ENCODE data around the gene LRRC14B.
A peak's percentile ranks its signal among the peaks of the same experiment; 100 is the strongest.

LRRC14B gene

DNA sequence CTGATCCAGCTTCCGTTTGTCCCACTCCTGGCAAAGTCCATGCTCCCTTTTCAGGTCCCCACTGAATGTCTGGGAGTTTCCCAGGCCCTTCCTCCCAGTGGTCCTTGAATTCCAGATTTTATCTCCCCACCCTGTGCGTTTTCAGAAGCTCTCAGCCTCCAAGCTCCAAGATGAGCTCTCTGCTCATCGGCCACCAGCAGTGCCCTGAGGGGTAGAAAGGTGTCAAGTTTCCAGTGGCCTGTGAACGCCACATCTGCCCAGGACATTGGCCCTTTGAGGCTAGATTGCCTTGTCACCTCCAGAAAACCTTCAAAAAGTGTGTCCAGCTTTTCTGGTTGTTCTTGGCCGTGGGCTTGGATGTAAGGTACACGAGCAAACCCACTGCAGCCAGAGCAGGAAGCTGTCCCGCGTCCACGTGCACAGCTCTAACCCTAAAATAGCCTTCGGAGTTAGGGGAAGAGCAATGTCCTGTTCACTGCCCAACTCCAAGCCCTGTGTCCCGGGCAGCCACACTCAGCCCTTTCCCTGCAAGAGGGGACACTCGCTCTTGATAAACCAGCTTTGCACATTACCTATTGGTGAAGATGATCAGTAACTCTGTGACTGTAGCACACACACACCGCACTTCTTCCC lies 10.9 kb upstream of the LRRC14B start:
- H3K36me3 ChIP-seq (ENCODE audit: control insufficient read depth in 2 of 2, insufficient read depth in 1 of 2, low read length in 2 of 2): no peaks in the 10 kb centered on the region
- H3K4me3 ChIP-seq (ENCODE audit: low read depth, low read length): no peak overlapping the region
- no peak overlapping the region for H3K27ac ChIP-seq (ENCODE audit: extremely low read depth, low read depth, low read length)
- ChIA-PET POLR2A (interaction anchor here (0.5 to 1.2 kb wide), 3 partner anchors 8 to 40 kb away, joined by 3 to 6 read pairs (median 3); no protein-coding TSS in a partner anchor), CTCF (interaction anchor here (1.0 to 1.3 kb wide), 2 partner anchors 8 to 38 kb away, joined by 3 to 5 read pairs; partner anchors contain the start of genes CCDC127 and SDHA)
- no peak for TF ChIP-seq ZNF529 (tag by site-specific recombination; IDR thresholded peaks at IDR 0.05; ENCODE audit: insufficient replicate concordance)
- TF ChIP-seq, protein P1, sequence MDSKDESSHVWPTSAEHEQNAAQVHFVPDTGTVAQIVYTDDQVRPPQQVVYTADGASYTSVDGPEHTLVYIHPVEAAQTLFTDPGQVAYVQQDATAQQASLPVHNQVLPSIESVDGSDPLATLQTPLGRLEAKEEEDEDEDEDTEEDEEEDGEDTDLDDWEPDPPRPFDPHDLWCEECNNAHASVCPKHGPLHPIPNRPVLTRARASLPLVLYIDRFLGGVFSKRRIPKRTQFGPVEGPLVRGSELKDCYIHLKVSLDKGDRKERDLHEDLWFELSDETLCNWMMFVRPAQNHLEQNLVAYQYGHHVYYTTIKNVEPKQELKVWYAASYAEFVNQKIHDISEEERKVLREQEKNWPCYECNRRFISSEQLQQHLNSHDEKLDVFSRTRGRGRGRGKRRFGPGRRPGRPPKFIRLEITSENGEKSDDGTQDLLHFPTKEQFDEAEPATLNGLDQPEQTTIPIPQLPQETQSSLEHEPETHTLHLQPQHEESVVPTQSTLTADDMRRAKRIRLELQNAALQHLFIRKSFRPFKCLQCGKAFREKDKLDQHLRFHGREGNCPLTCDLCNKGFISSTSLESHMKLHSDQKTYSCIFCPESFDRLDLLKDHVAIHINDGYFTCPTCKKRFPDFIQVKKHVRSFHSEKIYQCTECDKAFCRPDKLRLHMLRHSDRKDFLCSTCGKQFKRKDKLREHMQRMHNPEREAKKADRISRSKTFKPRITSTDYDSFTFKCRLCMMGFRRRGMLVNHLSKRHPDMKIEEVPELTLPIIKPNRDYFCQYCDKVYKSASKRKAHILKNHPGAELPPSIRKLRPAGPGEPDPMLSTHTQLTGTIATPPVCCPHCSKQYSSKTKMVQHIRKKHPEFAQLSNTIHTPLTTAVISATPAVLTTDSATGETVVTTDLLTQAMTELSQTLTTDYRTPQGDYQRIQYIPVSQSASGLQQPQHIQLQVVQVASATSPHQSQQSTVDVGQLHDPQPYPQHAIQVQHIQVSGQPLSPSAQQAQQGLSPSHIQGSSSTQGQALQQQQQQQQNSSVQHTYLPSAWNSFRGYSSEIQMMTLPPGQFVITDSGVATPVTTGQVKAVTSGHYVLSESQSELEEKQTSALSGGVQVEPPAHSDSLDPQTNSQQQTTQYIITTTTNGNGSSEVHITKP (tag by site-specific recombination; IDR thresholded peaks at IDR 0.05): peak; percentile 84
- TF ChIP-seq GLIS1 (tag by site-specific recombination; IDR thresholded peaks at IDR 0.05): peak; percentile 35; the same call in 1 of the 2 replicates
- H3K4me1 ChIP-seq (ENCODE audit: control insufficient read depth, insufficient read depth, low read length): peaks cover 5% of the 10 kb centered on the region
- H3K9me3 ChIP-seq (ENCODE audit: control insufficient read depth, insufficient read depth, low read depth, low read length): no peaks in the 10 kb centered on the region

DNA sequence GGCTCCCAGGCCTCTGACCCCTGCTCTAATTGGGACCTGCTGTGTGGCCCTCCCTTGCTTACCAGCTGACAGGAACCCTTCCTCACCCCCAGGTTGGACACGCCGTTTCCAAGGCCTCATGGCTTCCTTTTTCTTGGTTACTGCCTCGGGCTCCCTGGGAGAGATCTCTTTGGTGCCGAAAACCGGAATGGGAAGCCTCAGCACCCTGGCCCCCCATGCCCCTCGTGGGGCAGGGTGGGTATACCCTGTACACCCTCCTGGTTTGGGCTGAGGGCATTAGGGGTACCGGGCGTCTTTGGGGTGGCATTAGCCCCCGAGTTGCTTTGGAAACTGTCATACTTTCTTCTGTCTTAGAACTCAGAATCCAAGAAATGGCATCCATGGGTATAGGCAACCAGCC lies 10.1 kb upstream of the LRRC14B start:
- ChIA-PET CTCF (interaction anchor here (1.3 kb wide), 1 partner anchor 37 kb away, joined by 3 read pairs; the partner anchor contains the start of genes CCDC127 and SDHA), POLR2A (interaction anchor here (1.2 kb wide), 1 partner anchor 7 kb away, joined by 3 read pairs; no protein-coding TSS in a partner anchor)
- Histone ChIP-seq H3K9me3 (ENCODE audit: control insufficient read depth, insufficient read depth, low read depth, low read length) (no peaks in the 10 kb centered on the region), H3K27ac (ENCODE audit: extremely low read depth, low read depth, low read length) (no peak overlapping the region), H3K36me3 (ENCODE audit: control insufficient read depth in 2 of 2, insufficient read depth in 1 of 2, low read length in 2 of 2) (no peaks in the 10 kb centered on the region), H3K4me3 (ENCODE audit: low read depth, low read length) (no peak overlapping the region), H3K4me1 (ENCODE audit: control insufficient read depth, insufficient read depth, low read length) (peaks cover 5% of the 10 kb centered on the region)
- TF ChIP-seq ZNF114 (tag by site-specific recombination; IDR thresholded peaks at IDR 0.05): no peak
- no peak for TF ChIP-seq TRIM28 (IDR thresholded peaks at IDR 0.05; ENCODE audit: borderline replicate concordance, low read length)
- no peak for TF ChIP-seq ZNF292 (tag by site-specific recombination; IDR thresholded peaks at IDR 0.05; ENCODE audit: borderline replicate concordance, low read depth)
- TF ChIP-seq KLF9 (tag by site-specific recombination; IDR thresholded peaks at IDR 0.05; ENCODE audit: low read depth): no peak
- no peak for TF ChIP-seq BCL11A (tag by site-specific recombination; IDR thresholded peaks at IDR 0.05; ENCODE audit: low read depth)
- TF ChIP-seq, protein P2, sequence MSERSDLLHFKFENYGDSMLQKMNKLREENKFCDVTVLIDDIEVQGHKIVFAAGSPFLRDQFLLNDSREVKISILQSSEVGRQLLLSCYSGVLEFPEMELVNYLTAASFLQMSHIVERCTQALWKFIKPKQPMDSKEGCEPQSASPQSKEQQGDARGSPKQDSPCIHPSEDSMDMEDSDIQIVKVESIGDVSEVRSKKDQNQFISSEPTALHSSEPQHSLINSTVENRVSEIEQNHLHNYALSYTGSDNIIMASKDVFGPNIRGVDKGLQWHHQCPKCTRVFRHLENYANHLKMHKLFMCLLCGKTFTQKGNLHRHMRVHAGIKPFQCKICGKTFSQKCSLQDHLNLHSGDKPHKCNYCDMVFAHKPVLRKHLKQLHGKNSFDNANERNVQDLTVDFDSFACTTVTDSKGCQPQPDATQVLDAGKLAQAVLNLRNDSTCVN (tag by site-specific recombination; optimal IDR thresholded peaks at IDR 0.05): no peak
- no peak for TF ChIP-seq SP3 (tag by site-specific recombination; IDR thresholded peaks at IDR 0.05)
- TF ChIP-seq ZNF776 (tag by site-specific recombination; IDR thresholded peaks at IDR 0.05; ENCODE audit: borderline replicate concordance): no peak

DNA sequence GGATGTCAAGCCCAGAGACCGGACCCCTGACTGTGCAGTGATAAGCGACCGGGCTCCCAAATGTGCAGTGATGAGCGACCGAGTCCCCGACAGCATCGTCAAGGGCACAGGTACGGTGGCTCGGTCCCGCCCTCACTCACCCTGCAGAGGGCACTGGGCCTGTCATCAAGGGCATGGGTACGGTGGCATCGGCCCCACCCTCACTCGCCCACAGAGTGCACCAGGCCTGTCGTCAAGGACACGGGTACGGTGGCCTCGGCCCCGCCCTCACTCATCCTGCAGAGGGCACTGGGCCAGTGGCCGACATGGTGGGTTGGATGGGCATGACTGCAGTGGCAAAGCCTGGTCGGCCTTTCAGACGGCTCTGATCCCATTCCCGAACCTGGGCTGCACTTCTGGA lies 9.7 kb upstream of the LRRC14B start:
- Histone ChIP-seq H3K9me3 (ENCODE audit: control insufficient read depth, insufficient read depth, low read depth, low read length) (no peaks in the 10 kb centered on the region), H3K4me3 (ENCODE audit: low read depth, low read length) (no peak overlapping the region), H3K36me3 (ENCODE audit: control insufficient read depth in 2 of 2, insufficient read depth in 1 of 2, low read length in 2 of 2) (no peaks in the 10 kb centered on the region), H3K4me1 (ENCODE audit: control insufficient read depth, insufficient read depth, low read length) (peaks cover 5% of the 10 kb centered on the region), H3K27ac (ENCODE audit: extremely low read depth, low read depth, low read length) (no peak overlapping the region)
- ChIA-PET CTCF (interaction anchor here (1.3 kb wide), 1 partner anchor 37 kb away, joined by 3 read pairs; the partner anchor contains the start of genes CCDC127 and SDHA), POLR2A (no interaction called here)
- TF ChIP-seq ZNF239 (tag by site-specific recombination; IDR thresholded peaks at IDR 0.05) (no peak), ZNF221 (tag by site-specific recombination; IDR thresholded peaks at IDR 0.05; ENCODE audit: borderline replicate concordance) (no peak), ZNF549 (tag by site-specific recombination; IDR thresholded peaks at IDR 0.05) (no peak), ZBTB7A (tag by site-specific recombination; IDR thresholded peaks at IDR 0.05; ENCODE audit: low read depth) (no peak)
